NOMO-1 (cell line): ENCODE measurements around the gene HBEGF.

Source experiments
- DNase-seq, 2 experiments: peaks; one replicate each; lab custom pipeline; 2025; ENCODE audit not compliant: unreplicated experiment in 2 of 2; lab: John Stamatoyannopoulos, UW

HBEGF gene

GRCh38 chr5:140338336-140338735 is 8.1 kb downstream of the HBEGF start:
- no peak for DNase-seq

- no peak for DNase-seq
Measured at GRCh38 chr5:140337880-140338279, 8.5 kb downstream of the HBEGF start.

GRCh38 chr5:140336388-140336787 is 10.0 kb downstream of the HBEGF start:
- DNase-seq = no peak

- DNase-seq = no peak
Measured at GRCh38 chr5:140331638-140332037, 14.8 kb downstream of the HBEGF start.

- DNase-seq = no peak
Measured at GRCh38 chr5:140329739-140330481, 16.5 kb downstream of the HBEGF start.

- no peak for DNase-seq
Measured at GRCh38 chr5:140328036-140328764, 18.2 kb downstream of the HBEGF start.

- no peak for DNase-seq
Measured at GRCh38 chr5:140327589-140327988, 18.8 kb downstream of the HBEGF start.

- DNase-seq = no peak
Measured at GRCh38 chr5:140325486-140325885, 20.9 kb downstream of the HBEGF start.

GRCh38 chr5:140324617-140325241 is 21.7 kb downstream of the HBEGF start:
- peak in 1 of 2 experiments; percentile 33 for DNase-seq

- DNase-seq = no peak
Measured at GRCh38 chr5:140324041-140324600, 22.3 kb downstream of the HBEGF start.

- DNase-seq = no peak
Measured at GRCh38 chr5:140322751-140323731, 23.4 kb downstream of the HBEGF start.

- peak; percentile 87 to 95 for DNase-seq
Measured at GRCh38 chr5:140321796-140322195, 24.6 kb downstream of the HBEGF start.

GRCh38 chr5:140319833-140320232 is 26.6 kb downstream of the HBEGF start:
- peak; percentile 59 to 80 for DNase-seq

GRCh38 chr5:140318792-140319191 is 27.6 kb downstream of the HBEGF start:
- no peak for DNase-seq

GRCh38 chr5:140317859-140318258 is 28.5 kb downstream of the HBEGF start:
- DNase-seq = no peak

GRCh38 chr5:140312791-140313189 is 33.6 kb downstream of the HBEGF start:
- DNase-seq = no peak

GRCh38 chr5:140312067-140312790 is 34.2 kb downstream of the HBEGF start:
- DNase-seq = peak in 1 of 2 experiments; percentile 50

- no peak for DNase-seq
Measured at GRCh38 chr5:140311011-140311467, 35.4 kb downstream of the HBEGF start.

- DNase-seq = peak in 1 of 2 experiments; percentile 6
Measured at GRCh38 chr5:140310434-140310833, 36.0 kb downstream of the HBEGF start.
